GM23248 (cell line): ENCODE measurements around the gene SIGLEC12.

Experiments used
- EZH2 ChIP-seq: fragments of 200-600 bp; sonication (generic); IDR thresholded peaks from 2 replicates; pipeline ENCODE4 v1.6.1; 2018; ENCODE audit warnings: antibody characterized with exemption, mild to moderate bottlenecking; ENCODE audit not compliant: insufficient read depth, poor library complexity, severe bottlenecking
- EZH2phosphoT487 ChIP-seq: fragments of 200-600 bp; sonication (generic); IDR thresholded peaks from 2 replicates; pipeline ENCODE4 v1.6.1; 2018; ENCODE audit warnings: antibody characterized with exemption, moderate library complexity, mild to moderate bottlenecking, low read depth; ENCODE audit not compliant: insufficient read depth

DNA sequence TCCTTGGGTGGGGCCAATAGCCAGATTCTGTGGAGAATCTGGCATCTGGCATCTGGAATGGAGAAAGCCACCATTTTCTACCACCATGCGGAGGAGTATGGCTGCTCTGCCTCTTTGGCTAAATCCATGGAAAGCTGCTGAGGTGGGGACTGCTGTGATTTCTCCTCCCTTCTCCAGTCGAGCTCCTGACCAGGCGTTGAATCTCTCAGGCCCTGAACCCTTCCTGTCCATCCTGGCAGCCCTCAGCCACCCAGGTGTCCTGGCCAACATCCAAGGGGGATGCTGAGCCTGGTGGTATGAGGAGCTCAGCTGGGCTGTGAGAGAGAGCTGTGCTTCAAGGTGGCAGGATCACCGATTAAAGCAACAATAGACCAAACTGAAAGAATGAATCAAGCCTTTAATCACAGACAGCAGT lies 47.3 kb upstream of the SIGLEC12 start:
- no peak for TF ChIP-seq EZH2phosphoT487
- no peak for TF ChIP-seq EZH2
